ENCODE data around the gene CLPSL1. TPM values are rescaled to one million over a fixed set of nuclear protein-coding genes. Genes with fewer than 3 reads are reported as not detected.

CLPSL1 gene
- total and polyA plus RNA-seq, 2 of the 13 experiments (the other 11 are each of a cell fraction or from before 2014, with no cell fraction given), result not detected

GRCh38 chr6:35731736-35732532 lies 48.9 kb upstream of the CLPSL1 start (continued):
- TF ChIP-seq ZNF503 (CRISPR knock-in tag; IDR thresholded peaks at IDR 0.05), result 0 out of 2 replicates have a peak, but pooled peaks have one; percentile 20
- peak; percentile 18 for TF ChIP-seq XRCC5 (optimal IDR thresholded peaks at IDR 0.05; ENCODE audit: low read length)
- TF ChIP-seq CSRNP2 (CRISPR knock-in tag; conservative IDR thresholded peaks at IDR 0.05; ENCODE audit: low read depth), result no peak
- TF ChIP-seq SUZ12 (IDR thresholded peaks at IDR 0.05; ENCODE audit: low read depth, low read length), result no peak
- peak; percentile 82 for TF ChIP-seq GATAD2A (CRISPR knock-in tag; IDR thresholded peaks at IDR 0.05)
- no peak for TF ChIP-seq ZNF644 (CRISPR knock-in tag; IDR thresholded peaks at IDR 0.05; ENCODE audit: low read depth)
- TF ChIP-seq NR2F6 (IDR thresholded peaks at IDR 0.05), result no peak
- TF ChIP-seq NR2F6 (CRISPR knock-in tag; IDR thresholded peaks at IDR 0.05), result peak; percentile 58; the same call in 1 of the 2 replicates
- peak; percentile 85 for TF ChIP-seq MXI1 (IDR thresholded peaks at IDR 0.05; ENCODE audit: borderline replicate concordance, low read depth, low read length)
- TF ChIP-seq, protein P1, sequence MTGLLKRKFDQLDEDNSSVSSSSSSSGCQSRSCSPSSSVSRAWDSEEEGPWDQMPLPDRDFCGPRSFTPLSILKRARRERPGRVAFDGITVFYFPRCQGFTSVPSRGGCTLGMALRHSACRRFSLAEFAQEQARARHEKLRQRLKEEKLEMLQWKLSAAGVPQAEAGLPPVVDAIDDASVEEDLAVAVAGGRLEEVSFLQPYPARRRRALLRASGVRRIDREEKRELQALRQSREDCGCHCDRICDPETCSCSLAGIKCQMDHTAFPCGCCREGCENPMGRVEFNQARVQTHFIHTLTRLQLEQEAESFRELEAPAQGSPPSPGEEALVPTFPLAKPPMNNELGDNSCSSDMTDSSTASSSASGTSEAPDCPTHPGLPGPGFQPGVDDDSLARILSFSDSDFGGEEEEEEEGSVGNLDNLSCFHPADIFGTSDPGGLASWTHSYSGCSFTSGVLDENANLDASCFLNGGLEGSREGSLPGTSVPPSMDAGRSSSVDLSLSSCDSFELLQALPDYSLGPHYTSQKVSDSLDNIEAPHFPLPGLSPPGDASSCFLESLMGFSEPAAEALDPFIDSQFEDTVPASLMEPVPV (CRISPR knock-in tag; IDR thresholded peaks at IDR 0.05), result peak; percentile 49; the same call in 1 of the 2 replicates
- TF ChIP-seq RFX1 (IDR thresholded peaks at IDR 0.05), result no peak
- TF ChIP-seq ZBTB25 (CRISPR knock-in tag; IDR thresholded peaks at IDR 0.05), result peak; percentile 94
- peak; percentile 74; the same call in 1 of the 2 replicates for TF ChIP-seq BCL6 (CRISPR knock-in tag; IDR thresholded peaks at IDR 0.05)
- TF ChIP-seq ADNP (CRISPR knock-in tag; IDR thresholded peaks at IDR 0.05), result no peak
- peak; percentile 50; the same call in 1 of the 2 replicates for TF ChIP-seq ZNF609 (CRISPR knock-in tag; IDR thresholded peaks at IDR 0.05; ENCODE audit: borderline replicate concordance)
- no peak for TF ChIP-seq HCFC1 (IDR thresholded peaks at IDR 0.05; ENCODE audit: low read depth, low read length)
- TF ChIP-seq MTA1 (CRISPR knock-in tag; IDR thresholded peaks at IDR 0.05; ENCODE audit: borderline replicate concordance), result peak; percentile 90; the same call in 1 of the 2 replicates
- peak; percentile 27; the same call in 1 of the 2 replicates for TF ChIP-seq ZNF788 (CRISPR knock-in tag; IDR thresholded peaks at IDR 0.05; ENCODE audit: borderline replicate concordance)
- no peak for TF ChIP-seq TRIM24 (CRISPR knock-in tag; IDR thresholded peaks at IDR 0.05)
